SK-N-SH treated with all-trans-retinoic acid at 6 μM for 48 hours (cell line): ENCODE data around the gene PEG3.

Experiments used
- ATAC-seq: fragments of 200-7000 bp; cut with Tn5 transposase; 3 replicates; pipeline ENCODE4 v1.9.1; 2020; ENCODE audit warnings: mild to moderate bottlenecking, moderate library complexity
- ARNTL ChIP-seq: fragments of 450-650 bp; formaldehyde crosslinking; IDR thresholded peaks from 2 replicates; pipeline ENCODE4 v1.5.0; 2020; ENCODE audit warnings: low read depth, mild to moderate bottlenecking, moderate library complexity, borderline replicate concordance
- BACH2 ChIP-seq: fragments of 250-450 bp; sonication (Bioruptor Pico); IDR thresholded peaks from 2 replicates; pipeline ENCODE4 v1.9.0; 2021; ENCODE audit warnings: mild to moderate bottlenecking, borderline replicate concordance
- CSDC2 ChIP-seq: fragments of 250-450 bp; sonication (Bioruptor Pico); IDR thresholded peaks from 2 replicates; pipeline ENCODE4 v1.5.0; 2020; ENCODE audit warnings: mild to moderate bottlenecking, moderate library complexity
- ESRRG ChIP-seq: fragments of 250-450 bp; sonication (Bioruptor Pico); IDR thresholded peaks from 2 replicates; pipeline ENCODE4 v1.6.1; 2021; ENCODE audit warnings: mild to moderate bottlenecking
- ISL1 ChIP-seq: fragments of 250-450 bp; sonication (Bioruptor Pico); IDR thresholded peaks from 2 replicates; pipeline ENCODE4 v2.1.2; 2022; ENCODE audit warnings: mild to moderate bottlenecking, moderate library complexity
- PPARA ChIP-seq: fragments of 250-450 bp; sonication (Bioruptor Pico); IDR thresholded peaks from 2 replicates; pipeline ENCODE4 v1.5.0; 2020; ENCODE audit warnings: mild to moderate bottlenecking, borderline replicate concordance
- RARB ChIP-seq: fragments of 250-450 bp; sonication (Bioruptor Pico); IDR thresholded peaks from 2 replicates; pipeline ENCODE4 v1.8.0; 2021; ENCODE audit warnings: mild to moderate bottlenecking, moderate library complexity
- SNAI2 ChIP-seq: fragments of 250-450 bp; sonication (Bioruptor Pico); IDR thresholded peaks from 2 replicates; pipeline ENCODE4 v1.5.0; 2020; ENCODE audit warnings: mild to moderate bottlenecking, moderate library complexity
- TCF4 ChIP-seq: fragments of 250-450 bp; sonication (Bioruptor Pico); IDR thresholded peaks from 2 replicates; pipeline ENCODE4 v1.8.0; 2021; ENCODE audit warnings: mild to moderate bottlenecking, moderate library complexity, borderline replicate concordance
- TOX ChIP-seq: fragments of 250-450 bp; sonication (Bioruptor Pico); IDR thresholded peaks from 2 replicates; pipeline ENCODE4 v1.8.0; 2021; ENCODE audit warnings: mild to moderate bottlenecking, moderate library complexity, borderline replicate concordance
- ZC3H10 ChIP-seq: fragments of 250-450 bp; sonication (Bioruptor Pico); IDR thresholded peaks from 2 replicates; pipeline ENCODE4 v1.5.1; 2021; ENCODE audit warnings: mild to moderate bottlenecking, moderate library complexity
- ZFP3 ChIP-seq: fragments of 250-450 bp; sonication (Bioruptor Pico); IDR thresholded peaks from 2 replicates; pipeline ENCODE4 v1.5.0; 2020; ENCODE audit warnings: mild to moderate bottlenecking, moderate library complexity
- ZFP30 ChIP-seq: fragments of 450-650 bp; formaldehyde crosslinking; IDR thresholded peaks from 2 replicates; pipeline ENCODE4 v1.5.0; 2022; ENCODE audit warnings: mild to moderate bottlenecking, moderate library complexity
- ZNF565 ChIP-seq: fragments of 450-650 bp; formaldehyde crosslinking; conservative IDR thresholded peaks from 2 replicates; pipeline ENCODE4 v1.5.0; 2020; ENCODE audit warnings: low read depth, mild to moderate bottlenecking, moderate library complexity
- ZNF8 ChIP-seq: fragments of 450-650 bp; formaldehyde crosslinking; IDR thresholded peaks from 2 replicates; pipeline ENCODE4 v1.5.0; 2020; ENCODE audit warnings: mild to moderate bottlenecking, moderate library complexity
- TF ChIP-seq, protein P1 (sequence below): fragments of 250-450 bp; sonication (Bioruptor Pico); IDR thresholded peaks from 2 replicates; pipeline ENCODE4 v1.8.0; 2021; ENCODE audit warnings: low read depth, mild to moderate bottlenecking, moderate library complexity, borderline replicate concordance
- TF ChIP-seq, protein P2 (sequence below): fragments of 250-450 bp; sonication (Bioruptor Pico); IDR thresholded peaks from 2 replicates; pipeline ENCODE4 v1.8.0; 2020; ENCODE audit warnings: mild to moderate bottlenecking, moderate library complexity, borderline replicate concordance
- TF ChIP-seq, protein P3 (sequence below): fragments of 250-450 bp; sonication (Bioruptor Pico); IDR thresholded peaks from 2 replicates; pipeline ENCODE4 v1.5.1; 2020; ENCODE audit warnings: low read depth, mild to moderate bottlenecking, moderate library complexity
- TF ChIP-seq, protein P4 (sequence below): fragments of 250-450 bp; sonication (Bioruptor Pico); IDR thresholded peaks from 2 replicates; pipeline ENCODE4 v1.5.1; 2021; ENCODE audit warnings: mild to moderate bottlenecking, moderate library complexity
- TF ChIP-seq, protein P5 (sequence below): fragments of 250-450 bp; sonication (Bioruptor Pico); IDR thresholded peaks from 2 replicates; pipeline ENCODE4 v1.5.0; 2020; ENCODE audit warnings: mild to moderate bottlenecking, moderate library complexity

Gene PEG3

DNA sequence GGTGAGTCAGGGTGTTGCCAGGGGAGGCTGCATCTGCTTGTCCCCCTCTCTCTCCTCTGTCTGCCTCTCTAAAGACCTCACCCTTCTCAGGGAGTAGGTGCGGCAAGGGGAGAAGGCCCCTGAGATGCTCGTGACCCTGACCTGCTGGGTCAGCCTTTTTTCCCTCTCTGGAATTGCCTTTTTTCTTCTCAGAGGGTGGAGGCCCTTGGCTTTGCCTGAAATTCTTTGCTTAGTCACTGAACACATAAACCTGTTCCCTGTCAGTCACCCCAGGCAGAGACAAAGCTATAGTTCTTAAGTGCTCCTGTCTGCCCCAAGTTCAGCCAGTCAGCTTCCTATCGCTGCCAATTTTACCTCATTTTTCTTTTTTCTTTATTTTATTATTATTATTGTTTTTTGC is 35.2 kb upstream of the PEG3 start:
- TF ChIP-seq, protein P1, sequence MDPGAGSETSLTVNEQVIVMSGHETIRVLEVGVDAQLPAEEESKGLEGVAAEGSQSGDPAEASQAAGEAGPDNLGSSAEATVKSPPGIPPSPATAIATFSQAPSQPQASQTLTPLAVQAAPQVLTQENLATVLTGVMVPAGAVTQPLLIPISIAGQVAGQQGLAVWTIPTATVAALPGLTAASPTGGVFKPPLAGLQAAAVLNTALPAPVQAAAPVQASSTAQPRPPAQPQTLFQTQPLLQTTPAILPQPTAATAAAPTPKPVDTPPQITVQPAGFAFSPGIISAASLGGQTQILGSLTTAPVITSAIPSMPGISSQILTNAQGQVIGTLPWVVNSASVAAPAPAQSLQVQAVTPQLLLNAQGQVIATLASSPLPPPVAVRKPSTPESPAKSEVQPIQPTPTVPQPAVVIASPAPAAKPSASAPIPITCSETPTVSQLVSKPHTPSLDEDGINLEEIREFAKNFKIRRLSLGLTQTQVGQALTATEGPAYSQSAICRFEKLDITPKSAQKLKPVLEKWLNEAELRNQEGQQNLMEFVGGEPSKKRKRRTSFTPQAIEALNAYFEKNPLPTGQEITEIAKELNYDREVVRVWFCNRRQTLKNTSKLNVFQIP, result no peak
- TF ChIP-seq ZNF8 (CRISPR knock-in tag) (no peak), RARB (CRISPR knock-in tag) (no peak), ARNTL (CRISPR knock-in tag) (no peak), SNAI2 (CRISPR knock-in tag) (no peak), BACH2 (CRISPR knock-in tag) (no peak), TOX (CRISPR knock-in tag) (no peak), ZFP3 (CRISPR knock-in tag) (no peak), CSDC2 (CRISPR knock-in tag) (no peak), ISL1 (CRISPR knock-in tag) (no peak), ZC3H10 (CRISPR knock-in tag) (no peak), PPARA (no peak), ZFP30 (CRISPR knock-in tag) (no peak), ESRRG (CRISPR knock-in tag) (no peak), ZNF565 (CRISPR knock-in tag) (no peak), TCF4 (CRISPR knock-in tag) (no peak)
- TF ChIP-seq, protein P2, sequence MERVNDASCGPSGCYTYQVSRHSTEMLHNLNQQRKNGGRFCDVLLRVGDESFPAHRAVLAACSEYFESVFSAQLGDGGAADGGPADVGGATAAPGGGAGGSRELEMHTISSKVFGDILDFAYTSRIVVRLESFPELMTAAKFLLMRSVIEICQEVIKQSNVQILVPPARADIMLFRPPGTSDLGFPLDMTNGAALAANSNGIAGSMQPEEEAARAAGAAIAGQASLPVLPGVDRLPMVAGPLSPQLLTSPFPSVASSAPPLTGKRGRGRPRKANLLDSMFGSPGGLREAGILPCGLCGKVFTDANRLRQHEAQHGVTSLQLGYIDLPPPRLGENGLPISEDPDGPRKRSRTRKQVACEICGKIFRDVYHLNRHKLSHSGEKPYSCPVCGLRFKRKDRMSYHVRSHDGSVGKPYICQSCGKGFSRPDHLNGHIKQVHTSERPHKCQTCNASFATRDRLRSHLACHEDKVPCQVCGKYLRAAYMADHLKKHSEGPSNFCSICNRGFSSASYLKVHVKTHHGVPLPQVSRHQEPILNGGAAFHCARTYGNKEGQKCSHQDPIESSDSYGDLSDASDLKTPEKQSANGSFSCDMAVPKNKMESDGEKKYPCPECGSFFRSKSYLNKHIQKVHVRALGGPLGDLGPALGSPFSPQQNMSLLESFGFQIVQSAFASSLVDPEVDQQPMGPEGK (CRISPR knock-in tag), result no peak
- TF ChIP-seq, protein P3, sequence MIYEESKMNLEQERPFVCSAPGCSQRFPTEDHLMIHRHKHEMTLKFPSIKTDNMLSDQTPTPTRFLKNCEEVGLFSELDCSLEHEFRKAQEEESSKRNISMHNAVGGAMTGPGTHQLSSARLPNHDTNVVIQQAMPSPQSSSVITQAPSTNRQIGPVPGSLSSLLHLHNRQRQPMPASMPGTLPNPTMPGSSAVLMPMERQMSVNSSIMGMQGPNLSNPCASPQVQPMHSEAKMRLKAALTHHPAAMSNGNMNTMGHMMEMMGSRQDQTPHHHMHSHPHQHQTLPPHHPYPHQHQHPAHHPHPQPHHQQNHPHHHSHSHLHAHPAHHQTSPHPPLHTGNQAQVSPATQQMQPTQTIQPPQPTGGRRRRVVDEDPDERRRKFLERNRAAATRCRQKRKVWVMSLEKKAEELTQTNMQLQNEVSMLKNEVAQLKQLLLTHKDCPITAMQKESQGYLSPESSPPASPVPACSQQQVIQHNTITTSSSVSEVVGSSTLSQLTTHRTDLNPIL (CRISPR knock-in tag), result no peak
- TF ChIP-seq, protein P4, sequence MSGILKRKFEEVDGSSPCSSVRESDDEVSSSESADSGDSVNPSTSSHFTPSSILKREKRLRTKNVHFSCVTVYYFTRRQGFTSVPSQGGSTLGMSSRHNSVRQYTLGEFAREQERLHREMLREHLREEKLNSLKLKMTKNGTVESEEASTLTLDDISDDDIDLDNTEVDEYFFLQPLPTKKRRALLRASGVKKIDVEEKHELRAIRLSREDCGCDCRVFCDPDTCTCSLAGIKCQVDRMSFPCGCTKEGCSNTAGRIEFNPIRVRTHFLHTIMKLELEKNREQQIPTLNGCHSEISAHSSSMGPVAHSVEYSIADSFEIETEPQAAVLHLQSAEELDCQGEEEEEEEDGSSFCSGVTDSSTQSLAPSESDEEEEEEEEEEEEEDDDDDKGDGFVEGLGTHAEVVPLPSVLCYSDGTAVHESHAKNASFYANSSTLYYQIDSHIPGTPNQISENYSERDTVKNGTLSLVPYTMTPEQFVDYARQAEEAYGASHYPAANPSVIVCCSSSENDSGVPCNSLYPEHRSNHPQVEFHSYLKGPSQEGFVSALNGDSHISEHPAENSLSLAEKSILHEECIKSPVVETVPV (CRISPR knock-in tag), result no peak
- TF ChIP-seq, protein P5, sequence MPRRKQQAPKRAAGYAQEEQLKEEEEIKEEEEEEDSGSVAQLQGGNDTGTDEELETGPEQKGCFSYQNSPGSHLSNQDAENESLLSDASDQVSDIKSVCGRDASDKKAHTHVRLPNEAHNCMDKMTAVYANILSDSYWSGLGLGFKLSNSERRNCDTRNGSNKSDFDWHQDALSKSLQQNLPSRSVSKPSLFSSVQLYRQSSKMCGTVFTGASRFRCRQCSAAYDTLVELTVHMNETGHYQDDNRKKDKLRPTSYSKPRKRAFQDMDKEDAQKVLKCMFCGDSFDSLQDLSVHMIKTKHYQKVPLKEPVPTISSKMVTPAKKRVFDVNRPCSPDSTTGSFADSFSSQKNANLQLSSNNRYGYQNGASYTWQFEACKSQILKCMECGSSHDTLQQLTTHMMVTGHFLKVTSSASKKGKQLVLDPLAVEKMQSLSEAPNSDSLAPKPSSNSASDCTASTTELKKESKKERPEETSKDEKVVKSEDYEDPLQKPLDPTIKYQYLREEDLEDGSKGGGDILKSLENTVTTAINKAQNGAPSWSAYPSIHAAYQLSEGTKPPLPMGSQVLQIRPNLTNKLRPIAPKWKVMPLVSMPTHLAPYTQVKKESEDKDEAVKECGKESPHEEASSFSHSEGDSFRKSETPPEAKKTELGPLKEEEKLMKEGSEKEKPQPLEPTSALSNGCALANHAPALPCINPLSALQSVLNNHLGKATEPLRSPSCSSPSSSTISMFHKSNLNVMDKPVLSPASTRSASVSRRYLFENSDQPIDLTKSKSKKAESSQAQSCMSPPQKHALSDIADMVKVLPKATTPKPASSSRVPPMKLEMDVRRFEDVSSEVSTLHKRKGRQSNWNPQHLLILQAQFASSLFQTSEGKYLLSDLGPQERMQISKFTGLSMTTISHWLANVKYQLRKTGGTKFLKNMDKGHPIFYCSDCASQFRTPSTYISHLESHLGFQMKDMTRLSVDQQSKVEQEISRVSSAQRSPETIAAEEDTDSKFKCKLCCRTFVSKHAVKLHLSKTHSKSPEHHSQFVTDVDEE (CRISPR knock-in tag), result no peak
- TF ChIP-seq, all 23 proteins: peak for 0
- ATAC-seq, result no peak

DNA sequence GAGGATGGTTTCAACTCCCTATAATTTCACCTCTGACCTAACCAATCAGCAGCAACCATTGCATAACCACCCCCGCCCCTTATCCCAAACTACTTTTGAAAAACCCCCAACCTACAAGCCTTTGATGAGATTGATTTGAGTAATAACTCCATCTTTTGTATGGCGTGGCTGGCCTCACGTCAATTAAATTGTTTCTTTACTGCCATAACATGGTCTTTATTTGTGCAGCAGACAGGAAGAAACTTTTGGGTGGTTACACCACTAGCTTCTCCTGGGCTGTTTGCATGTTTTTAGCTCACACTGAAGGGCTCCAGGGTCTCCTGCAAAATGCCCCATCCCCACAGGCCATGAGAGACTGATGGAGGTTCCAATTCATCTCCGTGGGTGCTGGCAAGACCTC is 34.0 kb upstream of the PEG3 start:
- TF ChIP-seq, protein P5 (CRISPR knock-in tag), result no peak
- TF ChIP-seq SNAI2 (CRISPR knock-in tag), result no peak
- TF ChIP-seq, protein P3 (CRISPR knock-in tag), result no peak
- TF ChIP-seq, all 23 proteins: peak for 0
- no peak for ATAC-seq
